HepG2 (cell line): ENCODE results near the gene CFAP210. TPM values are rescaled to one million over a fixed set of nuclear protein-coding genes. Genes with fewer than 3 reads are reported as not detected.
A peak's percentile ranks its signal among the peaks of the same experiment; 100 is the strongest.

ENCODE experiments used
- ATAC-seq: fragments of 200-7000 bp; cut with Tn5 transposase; 3 replicates; pipeline ENCODE4 v1.9.1; 2020; ENCODE audit warnings: mild to moderate bottlenecking, moderate library complexity
- BruUV-seq: library from RNA; stranded (reverse); fragments of 400-500 nt; replicated peaks from 2 replicates; lab custom pipeline; 2021; lab: Mats Ljungman, UMichigan
- CTCF ChIA-PET: fragments of 300-600 bp; formaldehyde crosslinking; extraction: SDS; loops from one replicate; lab custom pipeline; 2021; ENCODE audit warnings: low total read pairs, inconsistent platforms, low intra/inter-chr PET ratio; lab: Yijun Ruan, JAX
- POLR2A ChIA-PET: fragments of 350-600 bp; sonication (Branson Sonifier 250); formaldehyde crosslinking; loops from one replicate; lab custom pipeline; 2020; ENCODE audit warnings: antibody characterized with exemption, inconsistent platforms; lab: Yijun Ruan, JAX
- DNase-seq: peaks from one replicate; pipeline ENCODE4 v3.0.0-alpha.2; 2015; ENCODE audit warnings: low spot score
- FAIRE-seq: peaks from 3 replicates; lab custom pipeline; 2011; peaks lifted over from hg19 to GRCh38; lab: Jason Lieb, UNC
- H2AFZ ChIP-seq: one replicate; pipeline ENCODE4 v1.6.1; 2011; ENCODE audit warnings: low read length, inconsistent platforms
- H3K27ac ChIP-seq: fragments of 300-600 bp; 3 replicates; pipeline ENCODE4 v1.8.0; 2011; ENCODE audit warnings: mixed run types, mild to moderate bottlenecking, mixed read lengths, low read length, inconsistent platforms; ENCODE audit not compliant: insufficient read depth; ENCODE audit errors: extremely low read length
- H3K27me3 ChIP-seq, 2 experiments: fragments of 200-600 bp in 1 of 2; 2 replicates in 1 of 2; 3 replicates in 1 of 2; pipeline versions ENCODE4 v1.6.0 to v1.8.0; 2011; ENCODE audit warnings: low read length in 2 of 2, mild to moderate bottlenecking in 2 of 2, moderate library complexity in 2 of 2, inconsistent platforms in 1 of 2; ENCODE audit not compliant: insufficient read depth in 2 of 2, control insufficient read depth in 1 of 2
- H3K36me3 ChIP-seq, 2 experiments: fragments of 200-600 bp in 1 of 2; replicated peaks in 1 of 2; 2 replicates in 1 of 2; 3 replicates in 1 of 2; pipeline versions ENCODE4 v1.5.1 to v1.8.0; 2011; ENCODE audit warnings: low read length in 2 of 2, inconsistent platforms in 1 of 2; ENCODE audit not compliant: insufficient read depth in 2 of 2, control insufficient read depth in 1 of 2
- H3K4me1 ChIP-seq: 2 replicates; pipeline ENCODE4 v1.5.1; 2012; ENCODE audit warnings: low read length, inconsistent platforms; ENCODE audit not compliant: insufficient read depth
- H3K4me2 ChIP-seq: 2 replicates; pipeline ENCODE4 v1.6.0; 2011; ENCODE audit warnings: low read depth, low read length, inconsistent platforms
- H3K4me3 ChIP-seq, 3 experiments: fragments of 200-600 bp in 1 of 3; sonication (generic), shearing (Covaris generic) in 1 of 3; replicated peaks in 1 of 3; 2 replicates each; pipeline ENCODE4 v1.5.1; 2011 to 2016; ENCODE audit warnings: low read length in 3 of 3, inconsistent platforms in 2 of 3, low read depth in 2 of 3, mild to moderate bottlenecking in 2 of 3, control low read depth in 1 of 3, mixed read lengths in 1 of 3; ENCODE audit not compliant: insufficient read depth in 1 of 3
- H3K79me2 ChIP-seq: one replicate; pipeline ENCODE4 v1.6.1; 2011; ENCODE audit warnings: low read length, inconsistent platforms; ENCODE audit not compliant: insufficient read depth
- H3K9ac ChIP-seq: 2 replicates; pipeline ENCODE4 v1.6.0; 2011; ENCODE audit warnings: mild to moderate bottlenecking, low read depth, low read length, inconsistent platforms; ENCODE audit not compliant: insufficient read depth
- H3K9me3 ChIP-seq: 2 replicates; pipeline ENCODE4 v1.5.1; 2012; ENCODE audit warnings: mild to moderate bottlenecking, low read length
- H4K20me1 ChIP-seq: 2 replicates; pipeline ENCODE4 v1.6.0; 2011; ENCODE audit warnings: inconsistent platforms, mild to moderate bottlenecking, low read length, moderate library complexity; ENCODE audit not compliant: insufficient read depth
- HDAC2 ChIP-seq: sonication (generic); formaldehyde crosslinking; IDR thresholded peaks from 2 replicates; pipeline ENCODE4 v1.4.0; 2020; ENCODE audit warnings: missing genetic modification reagents
- RAD21 ChIP-seq: fragments of 450-650 bp; formaldehyde crosslinking; IDR thresholded peaks from 2 replicates; pipeline ENCODE4 v1.5.0; 2020; ENCODE audit warnings: mild to moderate bottlenecking
- RAD51 ChIP-seq: fragments of 450-650 bp; IDR thresholded peaks from 2 replicates; pipeline ENCODE4 v1.6.1; 2016; ENCODE audit warnings: borderline replicate concordance
- RCOR2 ChIP-seq: IDR thresholded peaks from 2 replicates; pipeline ENCODE4 v1.6.1; 2016; ENCODE audit warnings: missing biosample characterization, missing genetic modification reagents
- STAG1 ChIP-seq: sonication (generic); formaldehyde crosslinking; IDR thresholded peaks from 2 replicates; pipeline ENCODE4 v1.4.0; 2020; ENCODE audit warnings: missing genetic modification reagents
- SUZ12 ChIP-seq: fragments of 150-350 bp; IDR thresholded peaks from 2 replicates; pipeline ENCODE4 v1.6.1; 2014; ENCODE audit warnings: low read depth, low read length
- SYNCRIP ChIP-seq: fragments of 200-400 bp; formaldehyde crosslinking; IDR thresholded peaks from 2 replicates; pipeline ENCODE4 v1.6.1; 2018; ENCODE audit warnings: mild to moderate bottlenecking, low read depth, low read length; ENCODE audit not compliant: insufficient read depth
- ZNF775 ChIP-seq: sonication (generic); formaldehyde crosslinking; IDR thresholded peaks from 2 replicates; pipeline ENCODE4 v1.4.0; 2020; ENCODE audit warnings: missing genetic modification reagents, mild to moderate bottlenecking, moderate library complexity, borderline replicate concordance
- WGBS: methylation state at CpG from one replicate; pipeline ENCODE4 v1.1.6; 2017; ENCODE audit warnings: low lambda C conversion rate; 5-methylcytosine and 5-hydroxymethylcytosine counted together
- in situ Hi-C: cut with HindIII; loops from 2 replicates; pipeline ENCODE4 v1.10.0; 2017; ENCODE audit warnings: low pct_unique_long_range_greater_than_20kb; ENCODE audit not compliant: extremely low pct_ligation_motif_present
- intact Hi-C: fragments of 100-400 bp; cut with micrococcal nuclease; formaldehyde crosslinking; loops from one replicate; pipeline ENCODE4 v1.10.0; 2022; ENCODE audit not compliant: unreplicated experiment
- polyA plus RNA-seq, 8 experiments: library from polyadenylated mRNA; depleted of rRNA in 3 of 8; stranded (reverse) in 7 of 8; unstranded in 1 of 8; fragments of >200 nt; fragmentation: Illumina TruSeq in 4 of 8; extraction: Trizol in 4 of 8; gene quantifications; 2 replicates each; pipeline versions ENCODE4 v1.2.1 to v1.2.3, GENCODE V29; 2011 to 2016; ENCODE audit warnings: low read depth in 4 of 8, missing spikeins in 1 of 8, mixed read lengths in 1 of 8; ENCODE audit not compliant: insufficient read depth in 1 of 8
- total RNA-seq, 5 experiments: library from RNA; depleted of rRNA; stranded (reverse); fragments of >200 nt; fragmentation: Illumina TruSeq; extraction: Trizol; gene quantifications; 2 replicates each; pipeline ENCODE4 v1.2.3, GENCODE V29; 2016; ENCODE audit warnings: low read depth in 1 of 5
- TF ChIP-seq, protein P1 (sequence below): sonication (generic); formaldehyde crosslinking; IDR thresholded peaks from 2 replicates; pipeline ENCODE4 v1.5.0; 2020; ENCODE audit warnings: mild to moderate bottlenecking, missing genetic modification reagents, moderate library complexity
- TF ChIP-seq, protein P2 (sequence below): fragments of 450-650 bp; IDR thresholded peaks from 2 replicates; pipeline ENCODE4 v1.6.1; 2016
- TF ChIP-seq, protein P3 (sequence below): sonication (generic); formaldehyde crosslinking; IDR thresholded peaks from 2 replicates; pipeline ENCODE4 v1.4.0; 2020; ENCODE audit warnings: missing genetic modification reagents, low read depth, mild to moderate bottlenecking, borderline replicate concordance

CFAP210 gene
- total and polyA plus RNA-seq, 2 of the 13 experiments (the other 11 are each of a cell fraction or from before 2014, with no cell fraction given) = 0.18 TPM; not detected in 1

DNA sequence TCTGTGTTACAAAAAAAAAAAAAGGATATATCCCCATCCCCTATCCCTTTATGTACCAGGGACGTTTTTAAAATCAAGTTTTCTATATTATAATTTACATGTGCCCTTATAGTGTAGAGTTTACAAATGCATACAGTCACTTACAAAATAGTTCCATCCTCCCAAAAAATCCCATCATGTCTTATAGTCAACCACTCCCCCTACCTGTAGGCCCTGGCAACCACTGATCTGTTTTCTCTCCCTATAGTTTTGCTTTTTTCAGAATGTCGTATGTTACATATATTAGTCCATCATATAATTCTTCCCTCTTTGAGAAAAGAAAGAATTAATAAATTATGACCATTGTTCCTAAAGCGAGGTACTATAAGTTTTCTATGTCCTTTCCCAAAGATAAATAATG is 17.8 kb downstream of the CFAP210 start (continued):
- TF ChIP-seq, protein P1, sequence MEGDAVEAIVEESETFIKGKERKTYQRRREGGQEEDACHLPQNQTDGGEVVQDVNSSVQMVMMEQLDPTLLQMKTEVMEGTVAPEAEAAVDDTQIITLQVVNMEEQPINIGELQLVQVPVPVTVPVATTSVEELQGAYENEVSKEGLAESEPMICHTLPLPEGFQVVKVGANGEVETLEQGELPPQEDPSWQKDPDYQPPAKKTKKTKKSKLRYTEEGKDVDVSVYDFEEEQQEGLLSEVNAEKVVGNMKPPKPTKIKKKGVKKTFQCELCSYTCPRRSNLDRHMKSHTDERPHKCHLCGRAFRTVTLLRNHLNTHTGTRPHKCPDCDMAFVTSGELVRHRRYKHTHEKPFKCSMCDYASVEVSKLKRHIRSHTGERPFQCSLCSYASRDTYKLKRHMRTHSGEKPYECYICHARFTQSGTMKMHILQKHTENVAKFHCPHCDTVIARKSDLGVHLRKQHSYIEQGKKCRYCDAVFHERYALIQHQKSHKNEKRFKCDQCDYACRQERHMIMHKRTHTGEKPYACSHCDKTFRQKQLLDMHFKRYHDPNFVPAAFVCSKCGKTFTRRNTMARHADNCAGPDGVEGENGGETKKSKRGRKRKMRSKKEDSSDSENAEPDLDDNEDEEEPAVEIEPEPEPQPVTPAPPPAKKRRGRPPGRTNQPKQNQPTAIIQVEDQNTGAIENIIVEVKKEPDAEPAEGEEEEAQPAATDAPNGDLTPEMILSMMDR = peak; percentile 56
- TF ChIP-seq RAD21 (CRISPR knock-in tag) (peak; percentile 60; the same call in 1 of the 2 replicates), STAG1 (CRISPR knock-in tag) (peak; percentile 76), SUZ12 (no peak)
- TF ChIP-seq, protein P2, sequence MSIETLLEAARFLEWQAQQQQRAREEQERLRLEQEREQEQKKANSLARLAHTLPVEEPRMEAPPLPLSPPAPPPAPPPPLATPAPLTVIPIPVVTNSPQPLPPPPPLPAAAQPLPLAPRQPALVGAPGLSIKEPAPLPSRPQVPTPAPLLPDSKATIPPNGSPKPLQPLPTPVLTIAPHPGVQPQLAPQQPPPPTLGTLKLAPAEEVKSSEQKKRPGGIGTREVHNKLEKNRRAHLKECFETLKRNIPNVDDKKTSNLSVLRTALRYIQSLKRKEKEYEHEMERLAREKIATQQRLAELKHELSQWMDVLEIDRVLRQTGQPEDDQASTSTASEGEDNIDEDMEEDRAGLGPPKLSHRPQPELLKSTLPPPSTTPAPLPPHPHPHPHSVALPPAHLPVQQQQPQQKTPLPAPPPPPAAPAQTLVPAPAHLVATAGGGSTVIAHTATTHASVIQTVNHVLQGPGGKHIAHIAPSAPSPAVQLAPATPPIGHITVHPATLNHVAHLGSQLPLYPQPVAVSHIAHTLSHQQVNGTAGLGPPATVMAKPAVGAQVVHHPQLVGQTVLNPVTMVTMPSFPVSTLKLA = no peak
- TF ChIP-seq, protein P3, sequence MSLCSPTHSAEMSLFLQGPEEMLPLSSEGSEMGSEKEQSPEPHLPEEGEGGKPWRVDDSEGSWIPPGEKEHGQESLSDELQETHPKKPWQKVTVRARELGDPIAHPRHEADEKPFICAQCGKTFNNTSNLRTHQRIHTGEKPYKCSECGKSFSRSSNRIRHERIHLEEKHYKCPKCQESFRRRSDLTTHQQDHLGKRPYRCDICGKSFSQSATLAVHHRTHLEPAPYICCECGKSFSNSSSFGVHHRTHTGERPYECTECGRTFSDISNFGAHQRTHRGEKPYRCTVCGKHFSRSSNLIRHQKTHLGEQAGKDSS = no peak

DNA sequence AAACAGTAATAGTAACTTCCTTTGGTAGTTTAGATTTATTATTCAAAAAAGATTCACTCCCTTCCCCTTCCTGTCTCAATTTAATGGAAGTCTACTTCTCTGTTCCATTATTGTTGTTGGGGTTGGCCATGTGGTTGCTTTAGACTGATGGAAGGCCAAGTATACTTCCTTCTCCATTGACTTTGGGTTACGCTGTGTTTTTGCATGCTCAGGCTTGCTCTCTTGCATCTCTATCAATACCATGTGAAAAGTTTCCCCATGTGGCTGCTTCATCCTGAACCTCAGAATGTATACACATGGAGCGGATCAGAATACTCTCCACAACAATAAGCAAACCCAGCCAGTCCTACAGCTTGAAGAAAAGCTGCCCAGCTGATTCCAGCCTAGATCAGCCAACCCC is 20.3 kb downstream of the CFAP210 start:
- DNase-seq (no peak), FAIRE-seq (no peak), ATAC-seq (no peak)
- in situ Hi-C loops (loop anchor here (10.0 kb wide), 1 partner anchor 149 kb away; no protein-coding TSS in a partner anchor), intact Hi-C loops (loop anchor here (1.0 kb wide), 1 partner anchor 9 kb away; no protein-coding TSS in a partner anchor)
- H3K4me2 ChIP-seq = no peak overlapping the region
- TF ChIP-seq HDAC2 (CRISPR knock-in tag) (no peak), RCOR2 (no peak), RAD51 (no peak), ZNF775 (CRISPR knock-in tag) (no peak), SYNCRIP (no peak)
- no peak overlapping the region for H3K4me3 ChIP-seq
- H3K9ac ChIP-seq = no peak overlapping the region
- WGBS = 84% methylated on average over 2 of the region's 2 CpGs
- H3K79me2 ChIP-seq = no peaks in the 10 kb centered on the region
- no peaks in the 10 kb centered on the region for H3K27me3 ChIP-seq
- H3K4me1 ChIP-seq = peaks cover 10% of the 10 kb centered on the region
- BruUV-seq = no TSS peak
- H3K36me3 ChIP-seq = no peaks in the 10 kb centered on the region
- ChIA-PET POLR2A (no interaction called here), CTCF (no interaction called here)
- no peaks in the 10 kb centered on the region for H3K9me3 ChIP-seq
- H3K27ac ChIP-seq = no peak overlapping the region
- H4K20me1 ChIP-seq = no peaks in the 10 kb centered on the region
- H2AFZ ChIP-seq = no peak overlapping the region
